ENCODE results near the gene APBB2.

Gene APBB2

GRCh38 chr4:40971338-40971737 is 243.0 kb downstream of the APBB2 start:
- no peak for DNase-seq (ENCODE audit: low read depth)

- no peak for DNase-seq (ENCODE audit: low read depth)
Measured at GRCh38 chr4:40969501-40969900, 244.8 kb downstream of the APBB2 start.

GRCh38 chr4:40967550-40967949 is 246.8 kb downstream of the APBB2 start:
- no peak for DNase-seq (ENCODE audit: low read depth)

GRCh38 chr4:40966091-40966490 is 248.3 kb downstream of the APBB2 start:
- no peak for DNase-seq (ENCODE audit: low read depth)

GRCh38 chr4:40963897-40964478 is 250.4 kb downstream of the APBB2 start:
- DNase-seq (ENCODE audit: low read depth): no peak

- no peak for DNase-seq (ENCODE audit: low read depth)
Measured at GRCh38 chr4:40962551-40963180, 251.7 kb downstream of the APBB2 start.

GRCh38 chr4:40960941-40961340 is 253.4 kb downstream of the APBB2 start:
- DNase-seq (ENCODE audit: low read depth): no peak

- DNase-seq (ENCODE audit: low read depth): no peak
Measured at GRCh38 chr4:40957281-40957680, 257.1 kb downstream of the APBB2 start.

GRCh38 chr4:40956721-40957255 is 257.6 kb downstream of the APBB2 start:
- DNase-seq (ENCODE audit: low read depth): no peak

GRCh38 chr4:40954088-40954668 is 260.2 kb downstream of the APBB2 start:
- no peak for DNase-seq (ENCODE audit: low read depth)

- peak; percentile 27 for DNase-seq (ENCODE audit: low read depth)
Measured at GRCh38 chr4:40953283-40954087, 260.9 kb downstream of the APBB2 start.

- DNase-seq (ENCODE audit: low read depth): no peak
Measured at GRCh38 chr4:40952672-40953071, 261.7 kb downstream of the APBB2 start.

- no peak for DNase-seq (ENCODE audit: low read depth)
Measured at GRCh38 chr4:40952217-40952616, 262.1 kb downstream of the APBB2 start.

GRCh38 chr4:40951026-40951425 is 263.3 kb downstream of the APBB2 start:
- DNase-seq (ENCODE audit: low read depth): no peak

- DNase-seq (ENCODE audit: low read depth): no peak
Measured at GRCh38 chr4:40949358-40950100, 264.8 kb downstream of the APBB2 start.

GRCh38 chr4:40948014-40948413 is 266.3 kb downstream of the APBB2 start:
- DNase-seq (ENCODE audit: low read depth): no peak

- DNase-seq (ENCODE audit: low read depth): no peak
Measured at GRCh38 chr4:40946652-40947051, 267.7 kb downstream of the APBB2 start.

- DNase-seq (ENCODE audit: low read depth): no peak
Measured at GRCh38 chr4:40940756-40941155, 273.6 kb downstream of the APBB2 start.

GRCh38 chr4:40940317-40940741 is 274.0 kb downstream of the APBB2 start:
- DNase-seq (ENCODE audit: low read depth): no peak

- DNase-seq (ENCODE audit: low read depth): no peak
Measured at GRCh38 chr4:40939856-40940255, 274.5 kb downstream of the APBB2 start.

GRCh38 chr4:40938337-40938736 is 276.0 kb downstream of the APBB2 start:
- no peak for DNase-seq (ENCODE audit: low read depth)

Measured in GM04504 (cell line).